ELR (cell line): ENCODE results near the gene IP6K3.

Experiments
- DNase-seq: peaks from one replicate; pipeline ENCODE4 v3.0.0-alpha.2; 2015; ENCODE audit warnings: low read depth

IP6K3 gene

GRCh38 chr6:33759887-33760629 is 13.4 kb upstream of the IP6K3 start:
- no peak for DNase-seq

- DNase-seq: no peak
Measured at GRCh38 chr6:33758815-33759216, 12.1 kb upstream of the IP6K3 start.

GRCh38 chr6:33757906-33758305 is 11.2 kb upstream of the IP6K3 start:
- no peak for DNase-seq

GRCh38 chr6:33757113-33757512 is 10.4 kb upstream of the IP6K3 start:
- DNase-seq: no peak

GRCh38 chr6:33756211-33756954 is 9.7 kb upstream of the IP6K3 start:
- no peak for DNase-seq

GRCh38 chr6:33755070-33755869 is 8.6 kb upstream of the IP6K3 start:
- no peak for DNase-seq

GRCh38 chr6:33754222-33754621 is 7.5 kb upstream of the IP6K3 start:
- no peak for DNase-seq

- DNase-seq: no peak
Measured at GRCh38 chr6:33752646-33753015, 5.9 kb upstream of the IP6K3 start.

GRCh38 chr6:33751771-33752645 is 5.3 kb upstream of the IP6K3 start:
- no peak for DNase-seq

- no peak for DNase-seq
Measured at GRCh38 chr6:33750244-33750991, 3.7 kb upstream of the IP6K3 start.

GRCh38 chr6:33749401-33749800 is 2.7 kb upstream of the IP6K3 start:
- no peak for DNase-seq

- no peak for DNase-seq
Measured at GRCh38 chr6:33748841-33749240, 2.1 kb upstream of the IP6K3 start.

GRCh38 chr6:33747823-33748222 is 1.1 kb upstream of the IP6K3 start:
- DNase-seq: no peak

GRCh38 chr6:33746036-33746600 is 587 bp downstream of the IP6K3 start:
- DNase-seq: peak; percentile 72

- no peak for DNase-seq
Measured at GRCh38 chr6:33745548-33745947, 1.2 kb downstream of the IP6K3 start.

- no peak for DNase-seq
Measured at GRCh38 chr6:33744895-33745546, 1.7 kb downstream of the IP6K3 start.

GRCh38 chr6:33744001-33744848 is 2.5 kb downstream of the IP6K3 start:
- peak; percentile 80 for DNase-seq

- DNase-seq: no peak
Measured at GRCh38 chr6:33742837-33743236, 3.9 kb downstream of the IP6K3 start.

- peak; percentile 24 for DNase-seq
Measured at GRCh38 chr6:33742092-33742491, 4.6 kb downstream of the IP6K3 start.
